ENCODE results near the gene SHROOM3. TPM values are rescaled to one million over a fixed set of nuclear protein-coding genes. Genes with fewer than 3 reads are reported as not detected.

Gene SHROOM3
- total RNA-seq, 1 donor from 2014 or later = 6.9 TPM

- H3K27me3 ChIP-seq = no peaks in the 10 kb centered on the region
- DNase-seq (ENCODE audit: extremely low spot score in 2 of 2) = no peak
- intact Hi-C loops (cut with DNase I) = no loop called here
- H3K4me1 ChIP-seq = peaks cover 7% of the 10 kb centered on the region
- H3K36me3 ChIP-seq = no peaks in the 10 kb centered on the region
- no peak for TF ChIP-seq CTCF (IDR thresholded peaks at IDR 0.05)
- no peak for TF ChIP-seq POLR2AphosphoS5 (IDR thresholded peaks at IDR 0.05; ENCODE audit: insufficient read depth in 1 of 2, low read depth in 1 of 2)
- no peak for TF ChIP-seq POLR2A (IDR thresholded peaks at IDR 0.05)
- no peaks in the 10 kb centered on the region for H3K9me3 ChIP-seq
- H3K4me3 ChIP-seq = no peak overlapping the region
- no peak overlapping the region for H3K27ac ChIP-seq
Measured at GRCh38 chr4:76582817-76583087, 147.7 kb downstream of the SHROOM3 start.

- Histone ChIP-seq H3K4me3 (no peak overlapping the region), H3K27ac (no peak overlapping the region), H3K27me3 (no peaks in the 10 kb centered on the region), H3K4me1 (peaks cover 7% of the 10 kb centered on the region), H3K9me3 (no peaks in the 10 kb centered on the region), H3K36me3 (no peaks in the 10 kb centered on the region)
- TF ChIP-seq POLR2A (IDR thresholded peaks at IDR 0.05) (no peak), CTCF (IDR thresholded peaks at IDR 0.05) (no peak), POLR2AphosphoS5 (IDR thresholded peaks at IDR 0.05; ENCODE audit: insufficient read depth in 1 of 2, low read depth in 1 of 2) (no peak)
- intact Hi-C loops (cut with DNase I) = no loop called here
- no peak for DNase-seq (ENCODE audit: extremely low spot score in 2 of 2)
Measured at GRCh38 chr4:76584241-76585152, 149.5 kb downstream of the SHROOM3 start.

DNA sequence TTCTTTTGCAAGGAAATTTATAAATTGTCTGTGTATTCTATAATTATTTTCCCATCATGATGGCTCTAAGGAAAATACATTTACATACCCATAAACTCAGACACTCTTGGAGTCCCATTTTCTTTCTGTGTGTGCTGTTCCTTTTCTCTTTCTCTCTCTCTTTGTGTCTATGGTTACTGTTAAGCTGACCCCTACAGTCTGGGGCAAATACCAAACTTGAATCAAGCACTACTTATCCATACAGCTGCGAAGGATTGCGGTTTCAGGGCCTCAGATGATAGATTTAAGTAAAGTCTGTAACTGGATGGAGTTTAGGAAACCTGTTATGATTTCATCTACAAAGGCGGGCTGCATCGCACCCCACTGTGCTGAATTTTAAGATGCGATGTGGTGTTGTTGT is 150.2 kb downstream of the SHROOM3 start:
- intact Hi-C loops (cut with DNase I) = no loop called here
- TF ChIP-seq POLR2AphosphoS5 (IDR thresholded peaks at IDR 0.05; ENCODE audit: insufficient read depth in 1 of 2, low read depth in 1 of 2) = no peak
- TF ChIP-seq CTCF (IDR thresholded peaks at IDR 0.05) = no peak
- TF ChIP-seq POLR2A (IDR thresholded peaks at IDR 0.05) = no peak
- Histone ChIP-seq H3K27ac (no peak overlapping the region), H3K9me3 (no peaks in the 10 kb centered on the region), H3K4me3 (no peak overlapping the region), H3K4me1 (peaks cover 7% of the 10 kb centered on the region), H3K27me3 (no peaks in the 10 kb centered on the region), H3K36me3 (no peaks in the 10 kb centered on the region)
- no peak for DNase-seq (ENCODE audit: extremely low spot score in 2 of 2)

GRCh38 chr4:76585897-76586360 is 150.9 kb downstream of the SHROOM3 start:
- Histone ChIP-seq H3K36me3 (no peaks in the 10 kb centered on the region), H3K27ac (no peak overlapping the region), H3K27me3 (no peaks in the 10 kb centered on the region), H3K4me1 (peaks cover 7% of the 10 kb centered on the region), H3K9me3 (no peaks in the 10 kb centered on the region), H3K4me3 (peak overlapping the region; percentile 12 to 15)
- intact Hi-C loops (cut with DNase I) = no loop called here
- no peak for DNase-seq (ENCODE audit: extremely low spot score in 2 of 2)
- no peak for TF ChIP-seq POLR2AphosphoS5 (IDR thresholded peaks at IDR 0.05; ENCODE audit: insufficient read depth in 1 of 2, low read depth in 1 of 2)
- TF ChIP-seq CTCF (IDR thresholded peaks at IDR 0.05) = no peak
- TF ChIP-seq POLR2A (IDR thresholded peaks at IDR 0.05) = no peak

GRCh38 chr4:76588274-76588673 is 153.2 kb downstream of the SHROOM3 start:
- Histone ChIP-seq H3K4me3 (no peak overlapping the region), H3K27me3 (no peaks in the 10 kb centered on the region), H3K4me1 (peaks cover 7% of the 10 kb centered on the region), H3K36me3 (no peaks in the 10 kb centered on the region), H3K9me3 (no peaks in the 10 kb centered on the region), H3K27ac (no peak overlapping the region)
- intact Hi-C loops (cut with DNase I) = no loop called here
- no peak for TF ChIP-seq POLR2A (IDR thresholded peaks at IDR 0.05)
- TF ChIP-seq CTCF (IDR thresholded peaks at IDR 0.05) = no peak
- TF ChIP-seq POLR2AphosphoS5 (IDR thresholded peaks at IDR 0.05; ENCODE audit: insufficient read depth in 1 of 2, low read depth in 1 of 2) = no peak
- no peak for DNase-seq (ENCODE audit: extremely low spot score in 2 of 2)
